Cortex of kidney (tissue), 1 donor: ENCODE results near the gene COL25A1.

Experiments used
- DNase-seq: peaks from one replicate; lab custom pipeline; 2025; lab: John Stamatoyannopoulos, UW

COL25A1 gene

GRCh38 chr4:108852691-108853090, 449.8 kb downstream of the COL25A1 start:
- no peak for DNase-seq

- DNase-seq: no peak
Observed at GRCh38 chr4:108851366-108851765, 451.1 kb downstream of the COL25A1 start.

- DNase-seq: no peak
Observed at GRCh38 chr4:108850219-108850649, 452.2 kb downstream of the COL25A1 start.

GRCh38 chr4:108849611-108850168, 452.8 kb downstream of the COL25A1 start:
- no peak for DNase-seq

GRCh38 chr4:108846568-108846967, 455.9 kb downstream of the COL25A1 start:
- DNase-seq: no peak

- DNase-seq: no peak
Observed at GRCh38 chr4:108840426-108840975, 462.0 kb downstream of the COL25A1 start.

GRCh38 chr4:108839333-108839732, 463.1 kb downstream of the COL25A1 start:
- no peak for DNase-seq

GRCh38 chr4:108838451-108838850, 464.0 kb downstream of the COL25A1 start:
- no peak for DNase-seq

GRCh38 chr4:108834835-108835384, 467.5 kb downstream of the COL25A1 start:
- no peak for DNase-seq

- no peak for DNase-seq
Observed at GRCh38 chr4:108834166-108834834, 468.2 kb downstream of the COL25A1 start.

- DNase-seq: no peak
Observed at GRCh38 chr4:108833046-108833445, 469.4 kb downstream of the COL25A1 start.

- no peak for DNase-seq
Observed at GRCh38 chr4:108831886-108832285, 470.6 kb downstream of the COL25A1 start.

- no peak for DNase-seq
Observed at GRCh38 chr4:108831291-108831690, 471.2 kb downstream of the COL25A1 start.

- no peak for DNase-seq
Observed at GRCh38 chr4:108830509-108831244, 471.8 kb downstream of the COL25A1 start.

GRCh38 chr4:108829966-108830492, 472.4 kb downstream of the COL25A1 start:
- no peak for DNase-seq

GRCh38 chr4:108828620-108829019, 473.8 kb downstream of the COL25A1 start:
- DNase-seq: no peak

GRCh38 chr4:108825737-108826136, 476.7 kb downstream of the COL25A1 start:
- no peak for DNase-seq

GRCh38 chr4:108821351-108821930, 481.0 kb downstream of the COL25A1 start:
- no peak for DNase-seq

- no peak for DNase-seq
Observed at GRCh38 chr4:108820492-108821350, 481.7 kb downstream of the COL25A1 start.

- DNase-seq: no peak
Observed at GRCh38 chr4:108814326-108814725, 488.1 kb downstream of the COL25A1 start.

GRCh38 chr4:108813261-108813660, 489.2 kb downstream of the COL25A1 start:
- no peak for DNase-seq
